ENCODE results near the gene RALGAPA1.

GRCh38 chr14:35786856-35787255 is 22.2 kb downstream of the RALGAPA1 start:
- no peak for TF ChIP-seq CTCF (IDR thresholded peaks at IDR 0.05)
- no peak for TF ChIP-seq POLR2A (IDR thresholded peaks at IDR 0.05)
- TF ChIP-seq EP300 (IDR thresholded peaks at IDR 0.05) = no peak
